ENCODE results near the gene ENDOV.
"Not testable (repeated sequence)": the region's sequence is repeated elsewhere in the genome, so short reads cannot be mapped to it uniquely, and the experiment has no call there.

The ENDOV gene

DNA sequence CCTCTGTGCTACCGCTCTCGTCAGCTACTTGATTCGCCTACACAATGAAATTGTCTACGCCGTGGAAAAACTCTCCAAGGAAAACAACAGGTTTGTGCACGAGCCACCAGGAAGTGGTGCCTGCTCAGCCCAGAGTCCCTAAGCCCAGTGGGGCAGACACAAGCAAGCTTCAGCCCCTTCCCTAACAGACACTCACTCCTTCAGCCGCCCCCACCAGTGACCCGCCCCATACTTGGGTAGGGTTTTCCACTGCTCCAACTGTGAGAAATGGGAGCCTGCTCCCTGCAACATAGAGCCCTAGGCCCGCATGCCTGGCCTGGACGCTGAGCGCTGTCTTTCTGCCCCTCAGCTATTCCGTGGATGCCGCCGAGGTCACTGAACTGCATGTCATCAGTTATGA, 28.6 kb upstream of the ENDOV start:
- no peak for DNase-seq
- in situ Hi-C loops (cut with MboI; ENCODE audit: low pct_unique_long_range_greater_than_20kb, low sequenced_read_pairs): no loop called here

DNA sequence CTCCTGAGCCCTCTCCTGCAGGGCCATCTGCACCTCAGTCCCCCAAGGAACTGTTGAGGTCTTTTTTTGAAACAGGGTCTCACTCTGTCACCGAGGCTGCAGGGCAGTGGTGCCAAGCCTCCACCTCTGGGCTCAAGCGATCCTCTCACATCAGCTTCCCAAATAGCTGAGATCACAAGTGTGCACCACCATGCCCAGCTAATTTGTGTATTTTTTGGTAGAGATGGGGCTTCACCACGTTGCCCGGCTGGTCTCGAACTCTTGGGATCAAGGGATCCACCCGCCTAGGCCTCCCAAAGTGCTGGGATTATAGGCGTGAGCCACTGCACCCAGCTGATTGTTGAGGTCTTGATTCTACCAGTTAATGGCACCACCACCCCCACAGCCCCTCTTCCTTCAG, 27.9 kb upstream of the ENDOV start:
- in situ Hi-C loops (cut with MboI; ENCODE audit: low pct_unique_long_range_greater_than_20kb, low sequenced_read_pairs): no loop called here
- DNase-seq: no peak

DNA sequence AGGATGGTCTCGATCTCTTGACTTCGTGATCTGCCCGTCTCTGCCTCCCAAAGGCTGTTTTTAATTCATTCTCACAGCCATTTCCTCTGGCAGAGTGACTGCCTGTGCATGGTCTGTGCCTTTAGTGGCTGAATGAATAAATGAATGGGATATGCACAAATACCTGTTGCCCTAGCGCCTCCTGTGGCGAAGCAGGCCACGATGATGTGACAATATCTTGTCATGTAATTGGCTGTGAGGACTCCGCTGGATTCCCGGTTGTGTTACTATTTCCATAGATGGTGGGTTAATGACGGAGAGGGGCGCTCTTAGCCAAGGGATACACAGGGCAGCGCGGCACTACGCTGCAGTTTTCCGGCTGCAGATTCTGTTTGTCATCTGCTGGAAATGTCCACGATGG, 26.8 kb upstream of the ENDOV start:
- no peak for DNase-seq
- in situ Hi-C loops (cut with MboI; ENCODE audit: low pct_unique_long_range_greater_than_20kb, low sequenced_read_pairs): no loop called here

DNA sequence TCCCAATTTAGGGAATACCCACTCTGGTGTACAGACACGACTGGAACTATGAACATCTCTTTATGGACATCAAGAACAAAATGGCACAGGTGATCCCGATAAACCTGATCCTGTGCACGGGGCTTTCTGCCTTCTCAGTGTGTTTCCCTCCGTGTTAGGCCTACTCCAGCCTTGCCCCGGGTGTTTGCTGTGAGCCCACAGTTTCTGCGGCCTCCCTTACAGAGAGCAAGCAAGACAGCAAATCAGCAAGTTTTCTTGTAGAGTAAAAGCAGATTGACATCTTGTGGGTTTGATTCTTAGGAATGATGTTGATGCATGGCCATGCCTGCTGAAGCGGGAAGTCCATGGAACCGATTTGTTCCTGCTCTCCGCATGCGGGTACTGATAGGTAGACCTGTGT, 26.4 kb upstream of the ENDOV start:
- no peak for DNase-seq
- in situ Hi-C loops (cut with MboI; ENCODE audit: low pct_unique_long_range_greater_than_20kb, low sequenced_read_pairs): no loop called here

DNA sequence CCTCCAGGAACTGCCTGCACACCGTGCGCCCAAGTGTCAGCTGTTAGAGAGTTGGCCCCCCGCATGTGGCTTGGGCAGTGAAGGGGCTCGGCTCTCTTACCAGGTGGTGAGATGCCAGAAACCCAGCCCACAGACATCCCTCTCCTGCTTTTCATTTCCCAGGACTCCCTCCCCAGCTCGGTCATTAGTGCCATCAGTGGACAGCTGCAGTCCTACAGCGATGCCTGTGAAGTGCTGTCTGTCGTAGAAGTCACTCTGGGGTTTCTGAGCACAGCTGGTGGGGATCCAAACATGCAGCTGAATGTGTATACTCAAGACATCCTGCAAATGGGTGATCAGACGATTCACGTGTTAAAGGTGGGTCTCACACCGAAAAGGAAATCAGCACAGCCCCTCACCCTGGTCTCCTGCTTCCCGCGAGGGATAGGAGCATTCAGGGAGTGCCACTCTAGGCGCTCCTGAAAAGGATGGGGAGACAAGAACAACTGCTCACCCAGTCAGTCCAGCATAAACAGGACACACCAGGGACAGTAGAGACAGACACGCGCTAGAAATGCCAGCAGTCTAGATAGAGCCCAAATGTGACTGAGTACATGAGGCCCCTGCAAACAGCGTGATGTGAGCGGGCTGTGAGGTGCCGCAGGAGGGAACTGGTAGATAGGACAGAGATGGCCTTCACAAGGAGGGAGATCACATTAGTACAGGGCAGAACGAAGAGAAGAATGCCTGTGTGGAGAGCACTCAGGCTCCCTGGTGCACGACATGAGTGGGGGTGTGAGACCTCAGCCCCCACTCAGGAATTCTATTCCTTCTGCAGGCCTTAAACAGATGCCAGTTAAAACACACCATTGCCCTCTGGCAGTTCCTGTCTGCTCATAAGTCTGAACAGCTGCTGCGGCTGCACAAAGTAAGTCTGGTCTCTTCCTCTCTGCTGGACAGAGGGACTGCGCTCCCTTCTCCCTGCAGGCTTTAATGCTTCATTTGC, 25.7 kb upstream of the ENDOV start:
- in situ Hi-C loops (cut with MboI; ENCODE audit: low pct_unique_long_range_greater_than_20kb, low sequenced_read_pairs): no loop called here
- DNase-seq: no peak

DNA sequence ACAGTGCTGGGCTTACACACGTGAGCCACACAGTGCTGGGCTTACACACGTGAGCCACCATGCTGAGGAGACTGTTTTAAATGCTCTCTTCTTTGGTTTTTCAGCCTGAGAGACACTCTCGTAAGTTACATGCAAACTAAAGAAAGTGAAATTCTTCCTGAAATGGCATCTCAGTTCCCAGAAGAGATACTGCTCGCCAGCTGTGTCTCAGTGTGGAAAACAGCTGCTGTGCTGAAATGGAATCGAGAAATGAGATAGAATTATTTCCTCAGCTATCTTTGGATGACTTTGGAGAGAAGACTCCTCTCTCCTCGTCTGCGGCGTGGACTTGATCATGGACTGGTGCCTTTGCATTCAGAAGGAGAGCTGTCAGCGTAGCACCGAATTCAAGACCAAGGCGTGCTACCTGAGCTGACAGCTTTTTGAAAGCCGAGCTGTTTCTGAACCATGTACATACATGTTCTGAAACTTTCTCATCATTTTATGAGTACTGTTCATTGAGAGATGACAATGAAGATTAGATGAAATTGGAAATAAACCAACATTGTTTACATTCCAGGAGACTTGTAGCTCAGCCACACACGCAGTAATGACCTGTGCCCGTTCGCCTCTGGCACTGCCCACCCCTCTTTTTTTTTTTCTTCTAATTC, 21.6 kb upstream of the ENDOV start:
- DNase-seq: no peak
- in situ Hi-C loops (cut with MboI; ENCODE audit: low pct_unique_long_range_greater_than_20kb, low sequenced_read_pairs): no loop called here

DNA sequence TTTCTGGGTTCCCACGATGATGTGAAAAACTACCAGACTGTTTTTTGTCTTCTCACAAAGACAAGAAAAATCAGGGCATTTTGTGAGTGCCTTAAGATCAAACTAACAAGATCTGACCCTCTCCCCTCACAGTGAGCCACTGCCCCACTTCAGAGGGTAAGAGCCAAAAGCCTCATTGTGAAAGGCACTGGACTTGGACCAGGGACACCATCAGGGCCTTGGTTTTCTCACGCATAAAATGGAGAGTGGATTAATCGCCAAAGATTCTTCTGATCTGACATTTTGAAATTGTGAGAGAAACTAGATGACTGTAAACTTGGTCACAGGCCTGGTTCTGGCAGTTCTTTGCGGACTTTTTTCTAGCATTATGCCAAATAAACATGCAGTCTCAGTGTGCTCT, 21.0 kb upstream of the ENDOV start:
- DNase-seq: no peak
- in situ Hi-C loops (cut with MboI; ENCODE audit: low pct_unique_long_range_greater_than_20kb, low sequenced_read_pairs): no loop called here

DNA sequence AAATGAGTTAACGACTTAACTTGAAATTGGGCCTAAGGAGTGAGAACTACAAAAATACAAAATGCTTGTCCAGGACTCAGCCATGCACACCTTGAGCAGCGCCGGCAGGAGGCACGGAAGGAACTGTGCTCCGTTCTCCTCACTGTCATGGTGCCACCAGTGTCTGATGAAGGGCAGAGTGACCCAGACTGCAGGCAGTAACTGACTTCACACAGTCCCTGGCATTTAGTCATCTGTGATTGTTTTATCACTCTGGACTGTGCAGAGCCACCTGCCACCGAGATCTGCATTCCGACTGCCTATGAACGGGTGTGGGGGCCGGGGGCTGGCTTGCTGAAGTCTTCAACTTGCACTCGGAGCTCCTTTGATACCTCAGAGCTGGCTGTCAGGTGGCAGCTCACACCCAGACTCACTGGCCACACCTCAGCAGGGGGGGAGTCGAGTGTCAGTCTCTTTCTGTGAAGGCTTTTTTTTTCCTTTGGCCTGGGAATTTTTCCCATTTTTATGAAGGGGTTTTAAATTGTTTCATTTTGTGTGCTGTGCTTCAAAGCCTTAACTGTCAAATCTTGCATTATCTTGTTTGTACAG, 20.2 kb upstream of the ENDOV start:
- DNase-seq: no peak
- in situ Hi-C loops (cut with MboI; ENCODE audit: low pct_unique_long_range_greater_than_20kb, low sequenced_read_pairs): no loop called here

DNA sequence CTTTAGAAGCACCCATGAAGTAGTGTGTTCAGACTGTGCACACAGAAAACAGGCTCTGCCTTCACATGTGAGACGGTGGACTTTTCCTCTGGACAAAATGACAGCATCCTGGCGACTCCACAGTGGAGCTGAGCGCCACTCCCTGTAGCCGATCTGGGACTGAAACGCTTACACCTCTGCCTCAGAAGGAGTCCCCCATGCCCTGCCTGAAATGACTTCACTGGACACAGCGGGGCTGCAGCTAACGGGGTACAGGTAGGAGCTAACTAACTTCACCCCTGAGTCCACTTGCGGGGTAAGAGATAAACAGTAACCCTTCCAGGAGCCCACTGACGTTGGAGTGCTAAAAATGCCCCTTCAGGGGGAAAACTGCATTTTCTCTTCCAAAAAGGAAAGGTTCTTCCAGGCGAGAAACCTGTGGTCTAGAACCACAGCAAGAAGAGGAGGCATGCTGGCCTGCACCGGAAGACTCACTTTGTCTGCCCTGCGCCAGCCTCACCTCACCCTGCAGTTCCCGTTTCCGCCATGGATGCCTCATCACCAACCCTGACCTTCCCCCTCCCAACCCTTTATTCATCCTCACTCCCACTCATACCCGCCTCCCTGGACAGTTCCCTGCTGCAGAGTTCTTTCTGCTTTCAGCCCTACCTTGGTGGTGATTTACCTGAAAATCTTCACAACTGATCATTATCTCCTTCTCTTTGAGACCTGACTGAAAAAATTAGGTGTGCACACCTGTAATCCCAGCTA, 19.4 kb upstream of the ENDOV start:
- DNase-seq: no peak
- in situ Hi-C loops (cut with MboI; ENCODE audit: low pct_unique_long_range_greater_than_20kb, low sequenced_read_pairs): no loop called here

DNA sequence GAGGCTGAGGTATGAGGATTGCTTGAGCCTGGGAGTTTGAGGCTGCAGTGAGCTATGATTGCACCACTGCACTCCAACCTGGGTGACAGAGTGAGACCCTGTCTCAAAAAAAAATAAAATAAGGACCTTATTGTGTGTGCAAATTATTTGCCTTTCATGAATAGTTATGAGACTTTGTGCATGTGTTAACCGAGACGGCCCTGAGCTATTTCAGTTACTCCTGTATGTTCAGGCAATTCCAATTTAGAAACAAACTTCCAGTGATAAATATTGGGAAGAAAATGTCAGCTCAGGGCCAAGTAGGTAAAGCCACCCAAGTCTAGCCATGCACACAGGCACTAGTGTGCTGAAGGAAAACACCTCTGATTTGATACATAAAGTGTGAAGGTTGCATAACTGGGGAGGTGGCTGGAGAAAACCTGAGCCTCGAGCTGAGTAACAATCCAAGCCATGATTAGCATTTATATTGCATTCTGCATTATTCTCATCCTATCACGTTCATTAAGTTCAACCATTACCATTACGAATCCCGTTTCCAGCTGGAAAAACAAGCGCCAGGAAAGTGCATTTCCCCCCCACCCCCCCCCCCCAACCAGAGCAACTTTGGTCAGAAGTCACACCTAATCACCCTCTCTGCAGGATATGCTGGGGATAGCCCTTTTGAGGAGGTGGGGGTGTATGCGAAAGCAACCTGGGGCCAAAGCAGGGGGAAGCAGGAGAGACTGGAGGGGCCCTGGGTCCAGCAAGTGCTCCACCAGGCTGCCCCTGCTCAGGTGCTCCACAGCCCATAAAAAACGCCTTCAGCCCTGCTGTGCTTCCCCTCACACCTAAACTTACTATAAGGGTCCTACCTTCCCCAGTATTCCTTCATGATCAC, 18.6 kb upstream of the ENDOV start:
- in situ Hi-C loops (cut with MboI; ENCODE audit: low pct_unique_long_range_greater_than_20kb, low sequenced_read_pairs): no loop called here
- DNase-seq: no peak

DNA sequence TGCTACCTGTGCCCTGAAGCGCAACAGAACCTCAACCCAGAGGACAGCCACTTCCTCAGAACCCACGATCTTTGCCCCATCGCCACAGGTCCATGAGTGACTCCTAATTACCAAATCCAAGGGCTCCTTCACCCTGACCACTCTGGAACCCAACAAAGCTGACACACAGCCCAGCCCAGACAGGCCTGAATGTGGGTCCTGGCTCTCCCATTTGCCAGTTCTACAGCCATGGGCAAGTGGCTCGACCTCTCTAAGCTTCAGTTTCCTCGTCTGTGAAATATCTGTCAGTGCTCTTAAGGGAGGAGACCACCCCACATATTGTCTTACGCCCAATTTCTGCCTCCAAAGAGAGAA, 18.0 kb upstream of the ENDOV start:
- DNase-seq: no peak
- in situ Hi-C loops (cut with MboI; ENCODE audit: low pct_unique_long_range_greater_than_20kb, low sequenced_read_pairs): no loop called here

DNA sequence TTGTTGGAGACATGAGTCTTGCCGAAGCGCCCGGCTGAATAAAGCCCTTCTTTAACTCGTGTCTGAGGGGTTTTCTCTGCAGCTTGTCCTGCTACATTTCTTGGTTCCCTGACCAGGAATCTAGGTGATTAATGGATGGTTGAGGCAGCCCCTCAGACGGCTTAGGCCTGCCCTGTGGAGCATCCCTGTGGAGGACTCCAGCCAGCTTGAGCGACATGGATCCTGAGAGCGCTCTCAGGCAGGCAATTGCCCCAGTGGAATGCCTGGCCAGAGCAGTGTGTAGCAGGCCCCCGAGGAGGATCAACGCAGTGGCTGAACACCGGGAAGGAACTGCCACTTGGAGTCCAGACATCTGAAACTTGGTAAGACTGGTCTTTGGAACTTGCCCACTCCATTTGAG, 17.3 kb upstream of the ENDOV start:
- in situ Hi-C loops (cut with MboI; ENCODE audit: low pct_unique_long_range_greater_than_20kb, low sequenced_read_pairs): no loop called here

DNA sequence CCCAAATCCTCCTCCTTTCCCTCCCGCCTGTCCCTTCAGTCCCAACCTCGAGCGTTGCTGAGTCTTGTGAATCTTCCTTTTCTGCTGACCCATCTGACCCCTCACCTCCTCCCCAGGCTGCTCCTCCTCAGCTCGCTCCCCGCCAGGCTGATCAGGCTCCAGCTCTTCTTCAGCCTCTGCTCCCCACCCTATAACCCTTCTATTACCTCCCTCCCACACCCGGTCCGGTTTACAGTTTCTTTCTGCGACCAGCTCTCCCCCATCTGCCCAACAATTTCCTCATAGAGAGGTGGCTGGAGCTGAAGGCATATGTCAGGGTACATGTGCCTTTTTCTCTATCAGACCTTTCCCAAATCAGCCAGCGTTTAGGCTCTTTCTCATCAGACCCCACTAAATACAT, 13.9 kb upstream of the ENDOV start:
- DNase-seq; in situ Hi-C loops (cut with MboI; ENCODE audit: low pct_unique_long_range_greater_than_20kb, low sequenced_read_pairs): not testable (repeated sequence)

More for the DNA sequence above, 17.3 kb upstream of the ENDOV start:
- no peak for DNase-seq

DNA sequence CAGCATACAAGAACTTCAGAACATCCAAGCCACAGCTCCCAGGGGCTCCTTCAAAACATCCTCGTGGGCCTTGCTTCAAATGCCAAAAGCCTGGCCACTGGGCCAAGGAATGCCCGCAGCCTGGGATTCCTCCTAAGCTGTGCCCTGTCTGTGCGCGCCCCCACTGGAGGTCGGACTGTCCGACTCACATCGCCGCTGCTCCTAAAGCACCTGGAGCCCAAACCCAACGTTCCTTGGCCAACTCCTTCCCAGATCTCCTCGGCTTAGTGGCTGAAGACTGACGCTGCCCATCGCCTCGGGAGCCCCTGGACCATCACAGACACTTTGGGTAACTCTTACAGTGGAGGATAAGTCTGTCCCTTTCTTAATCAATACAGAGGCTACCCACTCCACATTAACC, 12.9 kb upstream of the ENDOV start:
- in situ Hi-C loops (cut with MboI; ENCODE audit: low pct_unique_long_range_greater_than_20kb, low sequenced_read_pairs); DNase-seq: not testable (repeated sequence)

DNA sequence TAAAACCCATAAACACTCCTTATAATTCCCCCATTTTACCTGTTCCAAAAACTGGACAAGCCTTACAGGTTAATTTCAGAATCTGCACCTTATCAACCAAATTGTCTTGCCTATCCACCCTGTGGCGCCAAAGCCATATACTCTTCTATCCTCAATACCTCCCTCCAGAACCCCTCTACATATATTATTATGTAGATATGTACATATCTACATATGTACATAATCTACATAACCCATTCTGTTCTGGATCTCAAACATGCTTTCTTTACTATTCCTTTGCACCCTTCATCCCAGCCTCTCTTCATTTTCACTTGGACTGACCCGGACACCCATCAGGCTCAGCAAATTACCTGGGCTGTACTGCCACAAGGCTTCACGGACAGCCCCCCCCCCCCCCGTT, 12.0 kb upstream of the ENDOV start:
- DNase-seq: no peak
- in situ Hi-C loops (cut with MboI; ENCODE audit: low pct_unique_long_range_greater_than_20kb, low sequenced_read_pairs): no loop called here

DNA sequence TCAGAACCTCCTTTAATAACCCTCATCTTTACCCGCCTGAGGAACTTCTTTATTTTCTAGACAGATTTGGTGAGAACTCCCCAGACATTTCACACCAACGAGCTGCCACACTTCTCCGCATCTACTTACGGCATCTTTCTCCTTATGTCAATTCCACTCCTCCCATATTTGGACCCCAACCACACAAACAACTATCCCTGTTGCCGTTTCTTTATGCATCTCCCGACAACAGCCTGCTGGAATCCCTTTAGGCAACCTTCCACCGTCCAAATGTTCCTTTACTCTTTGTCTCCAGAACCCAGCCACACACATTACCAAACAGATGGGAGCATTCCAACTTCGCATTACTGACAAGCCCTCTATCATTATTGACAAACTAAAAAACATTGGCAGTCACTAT, 8.8 kb upstream of the ENDOV start:
- in situ Hi-C loops (cut with MboI; ENCODE audit: low pct_unique_long_range_greater_than_20kb, low sequenced_read_pairs): no loop called here
- DNase-seq: no peak

DNA sequence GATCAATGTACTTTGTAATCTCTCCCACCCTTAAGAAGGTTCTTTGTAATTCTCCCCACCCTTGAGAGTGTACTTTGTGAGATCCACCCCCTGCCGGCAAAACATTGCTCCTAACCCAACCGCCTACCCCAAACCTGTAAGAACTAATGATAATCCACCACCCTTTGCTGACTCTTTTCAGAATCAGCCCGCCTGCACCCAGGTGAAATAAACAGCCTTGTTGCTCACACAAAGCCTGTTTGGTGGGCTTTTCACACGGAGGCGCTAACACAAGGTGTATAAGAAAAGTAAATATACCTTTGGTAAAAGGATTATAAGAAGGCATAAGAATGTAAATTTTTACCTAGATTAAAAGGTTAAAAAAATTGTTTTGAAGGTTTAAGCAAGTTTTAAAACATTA, 7.0 kb upstream of the ENDOV start:
- DNase-seq; in situ Hi-C loops (cut with MboI; ENCODE audit: low pct_unique_long_range_greater_than_20kb, low sequenced_read_pairs): not testable (repeated sequence)

DNA sequence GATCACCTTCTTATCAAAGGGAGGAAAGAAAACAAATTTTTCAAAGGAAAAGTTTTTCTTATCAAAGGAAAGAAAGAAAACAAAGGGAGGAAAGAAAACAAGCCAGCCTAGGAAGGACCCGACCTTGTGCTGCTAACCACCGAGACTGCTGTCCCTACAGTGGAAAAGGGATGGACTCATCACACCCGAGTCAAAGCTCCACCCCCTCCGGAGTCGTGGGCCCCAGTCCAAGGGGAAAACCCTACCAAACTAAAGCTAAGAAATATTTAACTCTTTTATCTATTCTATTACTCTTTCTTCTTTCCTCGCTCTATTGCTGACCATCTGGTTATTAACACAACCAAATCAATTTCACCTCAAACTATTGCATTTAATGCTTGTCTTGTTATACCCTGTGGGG, 6.1 kb upstream of the ENDOV start:
- in situ Hi-C loops (cut with MboI; ENCODE audit: low pct_unique_long_range_greater_than_20kb, low sequenced_read_pairs): no loop called here
- DNase-seq: no peak

DNA sequence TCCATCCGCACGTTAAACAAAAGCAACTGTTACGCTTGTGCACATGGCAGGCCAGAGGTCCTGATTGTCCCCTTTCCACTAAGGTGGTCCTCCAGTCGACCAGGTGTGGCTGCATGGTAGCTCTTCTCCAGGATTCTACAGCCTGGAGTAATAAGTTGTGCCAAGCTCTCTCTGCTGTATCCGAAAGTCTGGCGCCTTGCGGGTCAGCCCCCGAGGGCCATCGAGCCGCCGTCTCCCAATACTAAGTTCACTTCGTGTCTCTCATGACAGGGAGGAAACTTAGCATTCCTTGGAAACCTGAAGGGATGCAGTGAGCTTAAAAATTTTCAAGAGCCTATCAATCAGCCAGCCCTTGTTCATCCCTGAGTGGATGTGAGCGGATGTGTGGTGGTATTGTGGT, 5.3 kb upstream of the ENDOV start:
- no peak for DNase-seq
- in situ Hi-C loops (cut with MboI; ENCODE audit: low pct_unique_long_range_greater_than_20kb, low sequenced_read_pairs): no loop called here
